Ovary (tissue), 9 donors: ENCODE measurements around the gene E2F6. TPM values are rescaled to one million over a fixed set of nuclear protein-coding genes. Genes with fewer than 3 reads are reported as not detected.

Experiments used
- DNase-seq, 5 donors: peaks; one replicate each; pipeline ENCODE4 v3.0.0-alpha.2; 2019 to 2020
- H3K27ac ChIP-seq, 2 donors: fragments of 200-600 bp; one replicate each; pipeline versions ENCODE4 v1.5.1 to v1.8.0; 2019 to 2022
- H3K27me3 ChIP-seq: fragments of 200-600 bp; one replicate; pipeline ENCODE4 v1.8.0; 2022
- H3K36me3 ChIP-seq: fragments of 200-600 bp; sonication (generic); one replicate; pipeline ENCODE4 v1.5.1; 2019
- H3K4me1 ChIP-seq: one replicate; pipeline ENCODE4 v1.8.1; 2013; ENCODE audit warnings: mild to moderate bottlenecking, moderate library complexity; ENCODE audit not compliant: insufficient read depth
- H3K4me3 ChIP-seq: fragments of 200-600 bp; sonication (generic); one replicate; pipeline ENCODE4 v1.5.1; 2017
- H3K9me3 ChIP-seq, 2 donors: fragments of 200-600 bp in 1 of 2; sonication (generic) in 1 of 2; one replicate each; pipeline versions ENCODE4 v1.5.1 to v1.8.1; 2013 to 2019; ENCODE audit warnings: mild to moderate bottlenecking in 1 of 2, moderate library complexity in 1 of 2
- CTCF ChIP-seq, 3 donors: fragments of 450-650 bp in 2 of 3; fragments of 200-600 bp in 1 of 3; IDR thresholded peaks; one replicate each; pipeline versions ENCODE4 v1.5.1 to v1.8.0; 2016 to 2022; ENCODE audit warnings: antibody characterized with exemption in 3 of 3, mild to moderate bottlenecking in 1 of 3
- EP300 ChIP-seq: sonication (generic); formaldehyde crosslinking; IDR thresholded peaks from one replicate; pipeline ENCODE4 v1.6.1; 2017; ENCODE audit warnings: antibody characterized with exemption
- POLR2A ChIP-seq: fragments of 450-650 bp; IDR thresholded peaks from one replicate; pipeline ENCODE4 v1.6.1; 2017; ENCODE audit warnings: antibody characterized with exemption, mild to moderate bottlenecking, moderate library complexity
- WGBS, 3 donors: extraction: QIAGEN DNeasy Blood & Tissue Kit in 1 of 3; methylation state at CpG; one replicate each; pipeline versions ENCODE4 v1.1.5 to v1.1.7; 2013 to 2017; 5-methylcytosine and 5-hydroxymethylcytosine counted together
- intact Hi-C, 4 donors: fragments of 100-400 bp; cut with DNase I; formaldehyde crosslinking; loops; one replicate each; pipeline versions ENCODE4 v1.11.0 to v1.15.1; 2022 to 2023
- polyA plus RNA-seq, 2 donors: library from polyadenylated mRNA; stranded (reverse); fragments of 200-250 nt in 1 of 2; fragments of 350-450 nt in 1 of 2; fragmentation: Illumina TruSeq in 1 of 2; extraction: RNeasy Lipid Tissue Mini Kit (QIAGEN cat#74804) in 1 of 2; gene quantifications; one replicate each; pipeline ENCODE4 v1.2.3, GENCODE V29; 2013 to 2014
- total RNA-seq, 7 donors: library from RNA; depleted of rRNA in 2 of 7; stranded (reverse); fragments of >200 nt in 2 of 7; fragmentation: NEBNext Ultra II Directional in 3 of 7; extraction: Animal tissue kit (Norgen Biotek cat#: 25700) in 3 of 7; gene quantifications; one replicate each; pipeline versions ENCODE4 v1.1.0 to v1.2.4, GENCODE V29; 2016 to 2023
- donor health status: DM: no; HTN: no; CAD: no; lungs with moderate emphysema.
- donor health status: DM: no; HTN: no; CAD: no.
- donor health status: Bipolar disorder and iron deficiency.
- donor health status: DM: yes; HTN: yes; CAD: no.
- donor health status: DM: no; HTN: no; CAD: no.
- donor health status: DM: yes; HTN: yes; CAD: no.

The E2F6 gene
- total and polyA plus RNA-seq, 9 donors: 9.9 to 19.6 (median 14.9) TPM

- Histone ChIP-seq H3K27ac (peak overlapping the region in 1 of 2 donors; percentile 30), H3K4me1 (peaks cover 8% of the 10 kb centered on the region), H3K36me3 (no peaks in the 10 kb centered on the region), H3K9me3 (no peaks in the 10 kb centered on the region), H3K27me3 (no peaks in the 10 kb centered on the region), H3K4me3 (no peak overlapping the region)
- DNase-seq: no peak
- 76 to 100% (median 83%) methylated on average over 1 of the region's 1 CpG for WGBS, 3 donors
- intact Hi-C loops: no loop called here
- TF ChIP-seq CTCF (IDR thresholded peaks at IDR 0.05): no peak
- TF ChIP-seq POLR2A: no peak
- no peak for TF ChIP-seq EP300
Observed at GRCh38 chr2:11492720-11493119, 26.8 kb upstream of the E2F6 start.

- Histone ChIP-seq H3K27ac (peak overlapping the region in 1 of 2 donors; percentile 30), H3K4me3 (no peak overlapping the region), H3K4me1 (peaks cover 8% of the 10 kb centered on the region), H3K27me3 (no peaks in the 10 kb centered on the region), H3K9me3 (no peaks in the 10 kb centered on the region), H3K36me3 (no peaks in the 10 kb centered on the region)
- 62 to 77% (median 71%) methylated on average over 3 of the region's 3 CpGs for WGBS, 3 donors
- no peak for DNase-seq
- intact Hi-C loops: no loop called here
- TF ChIP-seq EP300 (no peak), POLR2A (no peak)
Observed at GRCh38 chr2:11492244-11492643, 26.3 kb upstream of the E2F6 start.

GRCh38 chr2:11491348-11491933 lies 25.5 kb upstream of the E2F6 start:
- Histone ChIP-seq H3K4me3 (no peak overlapping the region), H3K36me3 (no peaks in the 10 kb centered on the region), H3K27ac (peak overlapping the region in 1 of 2 donors; percentile 30), H3K4me1 (peaks cover 6% of the 10 kb centered on the region), H3K27me3 (no peaks in the 10 kb centered on the region), H3K9me3 (no peaks in the 10 kb centered on the region)
- TF ChIP-seq CTCF (IDR thresholded peaks at IDR 0.05): no peak
- TF ChIP-seq EP300: no peak
- TF ChIP-seq POLR2A: no peak
- 62 to 65% (median 62%) methylated on average over 3 of the region's 3 CpGs for WGBS, 3 donors
- intact Hi-C loops: no loop called here
- no peak for DNase-seq

GRCh38 chr2:11490194-11490593 lies 24.2 kb upstream of the E2F6 start:
- no peak overlapping the region for H3K4me3 ChIP-seq
- WGBS, 3 donors: 94 to 96% (median 95%) methylated on average over 5 of the region's 5 CpGs

More at GRCh38 chr2:11490194-11490593, 24.2 kb upstream of the E2F6 start:
- Histone ChIP-seq H3K9me3 (no peaks in the 10 kb centered on the region), H3K36me3 (no peaks in the 10 kb centered on the region), H3K27ac (no peak overlapping the region), H3K27me3 (no peaks in the 10 kb centered on the region), H3K4me1 (peaks cover 4% of the 10 kb centered on the region)
- DNase-seq: no peak
- TF ChIP-seq POLR2A (no peak), CTCF (IDR thresholded peaks at IDR 0.05) (no peak), EP300 (no peak)
- intact Hi-C loops: no loop called here
